Lower leg skin (tissue), 4 donors: ENCODE measurements around the gene KIAA2012. TPM values are rescaled to one million over a fixed set of nuclear protein-coding genes. Genes with fewer than 3 reads are reported as not detected.

Experiments
- DNase-seq, 2 donors: peaks; one replicate each; pipeline ENCODE4 v3.0.0-alpha.2; 2019; ENCODE audit warnings: low spot score in 2 of 2
- H3K4me3 ChIP-seq: fragments of 200-600 bp; sonication (generic); 2 replicates; pipeline ENCODE4 v1.5.1; 2017; ENCODE audit warnings: mild to moderate bottlenecking, low read depth; ENCODE audit not compliant: poor library complexity, severe bottlenecking
- POLR2A ChIP-seq, 2 donors: fragments of 450-650 bp; IDR thresholded peaks; one replicate each; pipeline ENCODE4 v1.6.1; 2016 to 2017; ENCODE audit warnings: antibody characterized with exemption in 2 of 2, mild to moderate bottlenecking in 1 of 2, moderate library complexity in 1 of 2
- WGBS, 2 donors: methylation state at CpG; one replicate each; pipeline ENCODE4 v1.1.5; 2018; 5-methylcytosine and 5-hydroxymethylcytosine counted together
- intact Hi-C: fragments of 100-400 bp; cut with DNase I; formaldehyde crosslinking; loops from one replicate; pipeline ENCODE4 v1.15.0; 2023; ENCODE audit warnings: low total_unique reads
- total RNA-seq, 4 donors: library from RNA; depleted of rRNA; stranded (reverse); fragments of >200 nt; gene quantifications; one replicate each; pipeline ENCODE4 v1.1.0, GENCODE V29; 2016
- TF ChIP-seq, protein P1 (sequence below), 3 donors: fragments of 450-650 bp; IDR thresholded peaks; one replicate each; pipeline ENCODE4 v1.5.1; 2016; ENCODE audit warnings: antibody characterized with exemption in 3 of 3, mild to moderate bottlenecking in 3 of 3, moderate library complexity in 2 of 3

KIAA2012 gene
- total RNA-seq, 4 donors from 2014 or later, result not detected

- TF ChIP-seq, protein P1, sequence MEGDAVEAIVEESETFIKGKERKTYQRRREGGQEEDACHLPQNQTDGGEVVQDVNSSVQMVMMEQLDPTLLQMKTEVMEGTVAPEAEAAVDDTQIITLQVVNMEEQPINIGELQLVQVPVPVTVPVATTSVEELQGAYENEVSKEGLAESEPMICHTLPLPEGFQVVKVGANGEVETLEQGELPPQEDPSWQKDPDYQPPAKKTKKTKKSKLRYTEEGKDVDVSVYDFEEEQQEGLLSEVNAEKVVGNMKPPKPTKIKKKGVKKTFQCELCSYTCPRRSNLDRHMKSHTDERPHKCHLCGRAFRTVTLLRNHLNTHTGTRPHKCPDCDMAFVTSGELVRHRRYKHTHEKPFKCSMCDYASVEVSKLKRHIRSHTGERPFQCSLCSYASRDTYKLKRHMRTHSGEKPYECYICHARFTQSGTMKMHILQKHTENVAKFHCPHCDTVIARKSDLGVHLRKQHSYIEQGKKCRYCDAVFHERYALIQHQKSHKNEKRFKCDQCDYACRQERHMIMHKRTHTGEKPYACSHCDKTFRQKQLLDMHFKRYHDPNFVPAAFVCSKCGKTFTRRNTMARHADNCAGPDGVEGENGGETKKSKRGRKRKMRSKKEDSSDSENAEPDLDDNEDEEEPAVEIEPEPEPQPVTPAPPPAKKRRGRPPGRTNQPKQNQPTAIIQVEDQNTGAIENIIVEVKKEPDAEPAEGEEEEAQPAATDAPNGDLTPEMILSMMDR (IDR thresholded peaks at IDR 0.05), result no peak
- TF ChIP-seq POLR2A (IDR thresholded peaks at IDR 0.05), result no peak
- no peak overlapping the region for H3K4me3 ChIP-seq
- no peak for DNase-seq
- intact Hi-C loops, result no loop called here
- 80 to 88% methylated on average over 1 of the region's 1 CpG for WGBS, 2 donors
Observed at GRCh38 chr2:202116691-202117090, 43.6 kb downstream of the KIAA2012 start.

- TF ChIP-seq, protein P1 (IDR thresholded peaks at IDR 0.05), result no peak
- TF ChIP-seq POLR2A (IDR thresholded peaks at IDR 0.05), result no peak
- no peak for DNase-seq
- intact Hi-C loops, result no loop called here
- WGBS, 2 donors, result 80 to 90% methylated on average over 1 of the region's 1 CpG
- no peak overlapping the region for H3K4me3 ChIP-seq
Observed at GRCh38 chr2:202118168-202118567, 45.1 kb downstream of the KIAA2012 start.

- TF ChIP-seq, protein P1 (IDR thresholded peaks at IDR 0.05), result no peak
- no peak for TF ChIP-seq POLR2A (IDR thresholded peaks at IDR 0.05)
- H3K4me3 ChIP-seq, result no peak overlapping the region
- WGBS, 2 donors, result 84 to 86% methylated on average over 3 of the region's 3 CpGs
- intact Hi-C loops, result no loop called here
- no peak for DNase-seq
Observed at GRCh38 chr2:202120828-202121227, 47.8 kb downstream of the KIAA2012 start.

GRCh38 chr2:202121532-202122162 is 48.6 kb downstream of the KIAA2012 start:
- intact Hi-C loops, result no loop called here
- 75 to 78% methylated on average over 9 of the region's 9 CpGs for WGBS, 2 donors
- TF ChIP-seq, protein P1 (IDR thresholded peaks at IDR 0.05), result no peak
- TF ChIP-seq POLR2A (IDR thresholded peaks at IDR 0.05), result no peak

DNA sequence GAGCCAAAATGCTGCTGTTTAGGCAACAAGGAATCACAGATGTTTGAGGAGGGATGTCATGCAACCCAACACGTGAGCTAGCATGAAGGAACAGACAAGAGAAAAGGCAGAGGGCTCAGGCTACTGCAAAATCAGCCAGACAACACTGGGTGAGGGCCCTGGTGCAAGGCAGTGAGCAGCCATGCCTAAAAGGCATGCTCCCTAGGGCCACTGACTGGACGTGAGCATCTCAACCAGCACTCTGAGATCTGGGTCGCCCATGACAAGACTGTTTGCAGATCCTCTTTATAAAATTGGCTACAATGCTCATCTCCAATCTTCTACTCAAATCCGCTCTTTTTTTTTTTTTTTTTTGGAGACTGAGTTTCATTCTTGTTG is 49.1 kb downstream of the KIAA2012 start:
- WGBS, 2 donors, result 84 to 91% methylated on average over 4 of the region's 4 CpGs
- TF ChIP-seq POLR2A (IDR thresholded peaks at IDR 0.05), result no peak
- no peak overlapping the region for H3K4me3 ChIP-seq
- DNase-seq, result no peak
- intact Hi-C loops, result no loop called here

More at GRCh38 chr2:202121532-202122162, 48.6 kb downstream of the KIAA2012 start:
- DNase-seq, result peak in 1 of 2 donors; percentile 22
- no peak overlapping the region for H3K4me3 ChIP-seq

DNA sequence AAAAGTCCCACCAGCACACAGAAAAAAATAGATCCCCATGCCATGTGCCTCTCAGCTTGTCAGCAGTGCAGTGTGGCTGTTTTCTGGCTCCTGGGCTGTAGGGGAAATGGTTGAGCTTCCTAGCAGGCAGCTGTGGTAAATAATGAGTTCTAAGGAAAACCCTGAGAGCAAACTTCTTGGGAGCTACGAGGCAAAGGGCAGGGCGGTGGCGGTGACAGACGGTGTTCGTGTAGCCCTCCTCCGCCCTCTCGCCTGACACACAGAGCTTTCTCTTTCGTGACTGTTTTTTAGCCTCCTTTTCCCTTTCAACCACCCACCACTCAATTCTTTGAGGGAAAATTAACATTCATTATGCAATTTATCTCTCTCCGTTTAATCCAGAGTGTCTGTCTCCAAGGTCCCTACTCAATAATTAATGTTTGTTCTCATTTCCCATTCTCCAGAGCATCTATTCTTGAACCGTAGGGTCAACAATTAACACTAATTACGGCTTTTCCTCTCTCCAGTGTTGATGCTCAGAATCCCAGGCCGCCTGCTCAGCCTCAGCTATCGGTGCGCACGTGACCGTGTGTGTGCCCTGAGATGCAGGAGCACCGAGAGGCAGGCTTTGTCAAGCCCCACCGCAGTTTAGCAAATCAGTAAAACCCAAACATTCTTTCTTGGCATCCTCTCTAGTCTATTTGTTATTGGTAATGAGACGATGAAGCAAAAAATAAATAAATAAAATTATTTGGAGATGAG is 50.1 kb downstream of the KIAA2012 start:
- 42 to 57% methylated on average over 19 of the region's 19 CpGs for WGBS, 2 donors
- no peak overlapping the region for H3K4me3 ChIP-seq
- no peak for DNase-seq
- intact Hi-C loops, result no loop called here
- TF ChIP-seq POLR2A (IDR thresholded peaks at IDR 0.05), result no peak
- TF ChIP-seq, protein P1 (IDR thresholded peaks at IDR 0.05), result no peak
